Measurements from ENCODE around the gene TSPOAP1.

GRCh38 chr17:58313815-58314705 is 14.5 kb downstream of the TSPOAP1 start:
- TF ChIP-seq POLR2A (IDR thresholded peaks at IDR 0.05), result no peak
- no peak for TF ChIP-seq CTCF (IDR thresholded peaks at IDR 0.05)

Data from uterus (tissue), 2 donors.